ENCODE results near the gene DDX4.

- TF ChIP-seq CTCF (IDR thresholded peaks at IDR 0.05) (no peak), POLR2A (IDR thresholded peaks at IDR 0.05) (no peak)
Observed at GRCh38 chr5:55821731-55822512, 84.1 kb downstream of the DDX4 start.

All from lower leg skin (tissue), 3 donors.